NCI-H2196 treated with DMSO at 0.1 percent for 48 hours (cell line): ENCODE measurements around the gene PSMB8.
A peak's percentile ranks its signal among the peaks of the same experiment; 100 is the strongest.
"Not testable (repeated sequence)": the region's sequence is repeated elsewhere in the genome, so short reads cannot be mapped to it uniquely, and the experiment has no call there.

ENCODE experiments used
- DNase-seq: peaks from one replicate; lab custom pipeline; 2025; ENCODE audit not compliant: unreplicated experiment; lab: John Stamatoyannopoulos, UW

PSMB8 gene

DNA sequence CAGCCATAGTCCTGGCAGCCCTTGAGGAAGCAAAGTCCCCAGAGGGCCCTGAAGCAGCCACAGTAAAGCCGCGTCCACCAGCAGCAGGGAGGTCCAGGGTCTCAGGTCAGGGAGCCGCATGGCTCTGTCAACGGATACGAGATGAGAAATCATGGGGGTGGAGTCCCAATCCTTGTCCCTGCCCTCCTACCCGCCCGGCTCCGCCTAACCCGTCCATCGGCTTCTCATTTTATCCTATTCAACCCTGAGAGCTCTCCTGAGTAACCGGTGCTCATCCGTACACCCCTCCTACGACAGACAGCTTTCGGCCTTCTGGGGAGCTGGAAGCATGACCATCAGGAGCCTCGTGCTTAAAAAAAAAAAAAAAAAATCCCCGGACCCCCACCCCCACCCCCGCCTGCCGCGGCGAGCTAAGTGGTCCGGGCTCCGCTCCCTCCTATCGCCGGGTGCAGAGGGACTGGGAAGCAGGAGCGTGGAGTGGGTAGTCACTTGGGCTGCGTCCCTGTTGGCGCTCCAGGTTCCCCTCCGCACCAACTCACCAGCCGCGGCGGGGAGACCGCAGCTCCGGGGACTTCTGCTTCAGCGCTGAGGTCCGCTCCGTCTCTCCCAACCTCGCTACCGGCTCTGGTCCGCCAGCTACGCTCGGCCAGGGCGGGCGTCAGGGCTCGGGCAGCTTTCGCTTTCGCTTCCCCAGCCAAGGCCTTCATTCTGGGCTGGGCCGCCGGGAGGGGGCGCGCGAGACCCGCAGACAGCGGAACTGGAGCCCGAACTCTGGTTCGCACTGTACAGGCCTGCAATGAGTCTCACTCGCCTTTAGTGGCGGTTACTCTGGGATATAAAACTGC lies 5.5 kb downstream of the PSMB8 start, which contains the start of gene TAP2:
Gene TAP2 (minus strand): TSS at position 626 of the 845 bp plus-strand sequence. CDS start 506 bp downstream, at position 120.
- peak; percentile 86 for DNase-seq

DNA sequence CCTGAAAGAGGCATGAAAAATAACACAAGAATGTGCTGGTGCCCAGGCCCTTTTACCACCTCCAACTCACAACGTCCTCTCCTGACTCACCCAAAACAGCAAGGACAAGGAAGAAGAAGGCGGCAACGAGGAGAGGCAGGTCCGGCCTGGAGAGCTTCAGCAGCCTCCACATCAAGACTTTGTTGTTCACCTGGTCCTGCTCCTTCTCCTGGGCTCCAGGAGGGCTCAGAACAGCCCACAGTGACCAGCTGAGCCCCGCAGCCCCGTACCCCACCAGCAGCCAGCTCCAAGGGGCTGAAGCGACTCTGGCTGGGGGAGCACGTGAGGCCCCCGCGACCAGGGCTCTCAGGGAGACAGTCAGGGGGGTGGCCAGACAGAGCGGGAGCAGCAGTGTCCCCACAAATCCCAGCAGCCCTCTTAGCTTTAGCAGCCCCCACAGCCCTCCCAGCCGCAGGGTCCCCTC lies 6.2 kb downstream of the PSMB8 start:
- DNase-seq, result no peak

DNA sequence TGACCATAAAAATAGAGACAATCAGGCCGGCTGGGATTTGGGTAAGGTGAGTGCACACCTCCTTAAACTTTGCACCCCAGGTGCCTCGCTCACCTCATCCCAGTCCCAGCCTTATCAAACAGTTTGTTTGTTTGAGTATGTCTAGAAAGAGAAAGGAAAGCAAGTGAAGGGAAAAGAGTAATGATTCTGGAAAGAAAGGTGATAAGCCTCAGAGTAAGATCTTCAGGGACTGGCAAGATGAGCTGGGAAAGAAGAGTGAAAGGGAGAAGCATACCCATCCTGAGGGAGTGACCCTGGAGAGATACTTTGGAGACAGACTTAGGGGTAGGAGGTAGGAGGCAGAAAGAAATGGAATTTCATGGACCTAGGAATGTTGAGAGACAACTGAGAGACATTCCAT lies 7.0 kb downstream of the PSMB8 start:
- DNase-seq, result no peak

DNA sequence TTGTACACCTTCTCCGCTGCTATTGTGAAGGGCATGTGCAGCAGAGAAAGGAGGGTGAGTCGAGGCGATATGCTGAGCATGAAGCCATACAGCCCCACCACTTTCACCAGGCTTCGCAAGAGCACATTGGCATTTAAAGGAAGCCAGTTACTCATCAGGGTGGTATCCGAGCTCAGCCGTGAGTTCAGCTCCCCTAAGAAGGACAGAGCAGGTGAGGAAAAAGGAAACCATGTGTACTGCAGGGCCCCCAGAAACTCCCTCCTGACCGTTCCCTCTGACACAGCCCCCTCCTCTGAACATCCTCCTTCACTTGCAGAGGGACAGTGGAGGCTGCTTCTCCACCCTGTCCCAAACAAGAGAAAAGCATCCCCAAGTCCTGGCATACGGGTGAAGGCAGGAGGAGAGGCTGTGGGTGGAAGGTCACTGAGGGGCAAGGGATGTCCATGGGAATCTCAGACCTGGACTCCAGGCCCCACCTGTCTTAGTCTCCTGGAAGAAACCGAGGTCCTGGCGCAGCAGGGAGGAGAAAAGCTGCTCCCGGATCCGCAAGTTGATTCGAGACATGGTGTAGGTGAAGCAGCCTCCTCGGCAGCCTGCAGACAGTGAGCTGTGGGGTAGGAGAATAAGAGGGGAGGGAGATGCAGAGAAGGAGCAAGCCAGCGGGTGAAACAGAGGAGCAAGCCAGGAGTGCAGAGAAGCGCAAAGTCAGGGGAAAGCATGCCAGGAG lies 8.5 kb downstream of the PSMB8 start:
- no peak for DNase-seq

DNA sequence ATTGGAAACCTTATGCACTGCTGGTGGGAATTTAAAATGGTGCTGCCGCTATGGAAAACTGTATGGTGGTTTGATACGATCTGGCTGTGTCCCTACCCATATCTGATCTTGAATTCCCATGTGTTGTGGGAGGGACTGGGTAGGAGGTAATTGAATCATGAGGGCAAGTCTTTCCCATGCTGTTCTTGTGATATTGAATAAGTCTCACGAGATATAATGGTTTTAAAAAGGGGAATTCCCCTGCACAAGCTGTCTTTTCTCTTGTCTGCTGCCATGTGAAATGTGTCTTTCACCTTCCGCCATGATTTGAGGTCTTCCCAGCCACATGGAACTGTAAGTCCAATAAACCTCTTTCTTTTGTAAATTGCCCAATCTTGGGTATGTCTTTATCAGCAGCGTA lies 10.2 kb downstream of the PSMB8 start:
- no peak for DNase-seq

DNA sequence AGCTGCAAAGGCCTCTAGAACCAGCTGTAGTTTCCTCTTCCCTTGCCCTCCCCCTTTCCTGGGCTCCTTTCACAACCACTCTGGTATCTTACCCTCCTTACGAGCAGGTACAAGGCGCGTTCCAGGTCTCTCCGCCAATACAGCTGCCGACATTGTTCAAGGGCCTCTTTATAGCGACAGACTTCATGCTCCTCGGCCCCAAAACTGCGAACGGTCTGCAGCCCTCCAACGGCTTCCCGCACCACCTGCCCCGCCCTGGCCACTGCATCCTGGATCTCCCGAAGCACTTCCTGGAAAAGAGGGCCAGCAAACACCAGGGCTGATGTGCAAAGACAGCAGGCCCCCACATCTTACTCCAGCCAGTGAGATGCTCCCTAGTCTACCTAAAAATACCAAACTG lies 11.3 kb downstream of the PSMB8 start:
- DNase-seq, result no peak

DNA sequence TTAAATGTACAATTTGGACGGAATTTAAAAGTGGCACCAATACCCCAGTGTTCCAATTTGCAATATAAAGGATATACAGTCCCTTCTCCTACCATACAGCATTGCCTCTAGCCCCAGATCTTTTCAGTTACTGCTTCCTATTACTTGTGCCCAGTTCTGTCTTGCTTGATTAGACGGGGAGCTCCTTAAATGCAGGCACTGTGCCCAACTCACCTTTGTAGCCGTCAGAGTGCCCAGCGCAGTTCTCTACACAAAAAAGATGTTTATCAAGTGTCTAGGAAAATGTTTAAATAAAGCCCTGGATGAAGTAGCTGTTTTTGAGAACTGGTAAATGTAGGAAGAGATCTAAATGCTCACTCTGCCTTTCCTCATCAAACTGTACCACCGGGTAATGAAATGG lies 12.9 kb downstream of the PSMB8 start:
- DNase-seq, result no peak

DNA sequence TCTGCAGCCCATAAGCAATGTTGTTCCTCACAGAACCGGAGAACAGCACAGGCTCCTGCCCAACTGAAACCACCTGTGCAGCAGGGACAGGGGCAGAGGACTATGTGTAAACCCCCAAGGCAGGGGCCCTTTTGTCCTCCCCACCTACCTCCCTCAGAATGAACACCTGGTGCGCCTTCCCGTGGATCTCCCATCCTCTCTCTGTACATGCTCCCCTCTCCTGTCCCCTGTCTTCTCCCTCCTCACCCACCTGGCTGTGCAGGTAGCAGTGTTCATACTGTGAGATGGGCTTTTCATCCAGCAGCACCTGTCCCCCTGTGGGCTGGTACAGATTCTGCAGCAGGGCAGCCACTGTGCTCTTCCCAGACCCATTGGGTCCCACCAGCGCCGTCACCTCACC lies 13.8 kb downstream of the PSMB8 start:
- no peak for DNase-seq

DNA sequence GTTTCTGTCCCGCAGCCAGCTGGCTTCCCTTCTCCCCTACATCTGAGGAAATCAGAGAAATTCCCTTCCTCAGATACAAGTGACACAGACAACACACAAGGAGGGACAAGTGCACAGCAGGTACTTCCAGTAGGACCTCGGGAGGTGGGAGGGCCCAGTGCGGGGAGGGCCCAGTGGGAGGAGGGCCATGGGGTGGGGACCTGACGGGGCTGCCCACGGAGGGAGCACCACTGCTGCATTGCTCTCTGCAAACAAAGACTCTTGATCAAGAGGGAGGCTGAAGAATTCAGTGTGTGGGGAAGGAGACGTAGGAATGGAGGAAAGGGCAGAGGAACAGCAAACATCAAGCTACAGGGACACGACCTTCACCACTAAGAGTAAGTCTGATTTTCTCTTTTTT lies 14.4 kb downstream of the PSMB8 start:
- DNase-seq, result no peak

DNA sequence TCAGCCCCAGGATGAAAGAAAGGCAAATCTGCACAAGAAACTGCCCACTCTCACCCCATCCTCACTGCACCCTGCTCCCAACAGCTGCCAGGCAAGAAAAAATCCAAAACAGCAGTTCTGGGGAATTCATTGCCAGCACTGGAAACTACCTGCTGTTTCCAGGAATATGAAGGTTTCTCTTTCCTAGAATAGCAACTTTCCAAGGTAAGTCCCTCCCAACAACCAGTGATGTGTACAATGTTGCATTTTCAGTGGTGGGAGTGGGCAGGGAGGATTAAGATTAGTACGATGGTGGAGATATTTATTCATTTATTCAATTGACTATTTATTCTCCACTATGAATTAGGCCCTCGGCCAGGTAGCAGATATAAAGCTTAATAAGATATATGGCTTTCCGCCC lies 16.8 kb downstream of the PSMB8 start:
- DNase-seq, result no peak

DNA sequence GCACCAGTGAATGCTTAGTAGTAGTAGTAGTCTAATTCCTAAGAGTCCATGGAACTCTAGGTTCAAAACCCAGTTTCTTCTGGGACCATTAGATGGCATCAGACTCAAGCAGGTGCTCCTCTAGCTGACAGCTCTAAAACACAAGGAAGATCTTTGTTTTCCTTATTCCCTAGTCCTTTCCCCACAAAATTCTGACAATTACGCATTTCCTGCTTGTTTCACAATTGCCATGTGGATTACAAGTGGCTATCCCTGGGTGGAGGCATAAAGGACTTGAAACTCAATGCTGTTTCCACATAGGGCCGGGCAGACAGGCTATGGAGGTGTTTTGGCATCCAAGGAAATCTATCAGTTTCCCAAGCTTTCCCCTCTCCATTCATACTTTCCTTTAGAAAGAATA lies 17.9 kb downstream of the PSMB8 start:
- DNase-seq, result no peak

DNA sequence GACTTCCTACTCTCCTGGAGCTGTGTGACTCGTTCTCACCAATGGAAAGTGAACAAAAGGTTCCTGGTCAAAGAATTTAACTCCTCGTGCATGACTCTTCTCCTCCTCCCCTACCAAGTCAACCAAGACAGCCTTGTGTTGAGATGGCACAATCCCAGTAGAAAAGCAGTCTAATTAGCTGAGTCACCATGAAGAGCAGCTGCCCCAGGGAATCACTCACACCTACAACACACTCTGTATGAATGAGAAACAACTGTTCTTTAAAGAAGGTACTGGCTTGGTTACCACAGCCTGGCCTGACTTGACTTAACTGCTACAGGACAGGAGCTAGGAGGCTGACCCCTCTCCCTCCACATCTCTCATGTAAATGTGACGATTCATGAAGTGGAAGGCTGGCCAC lies 24.1 kb downstream of the PSMB8 start:
- DNase-seq, result no peak

DNA sequence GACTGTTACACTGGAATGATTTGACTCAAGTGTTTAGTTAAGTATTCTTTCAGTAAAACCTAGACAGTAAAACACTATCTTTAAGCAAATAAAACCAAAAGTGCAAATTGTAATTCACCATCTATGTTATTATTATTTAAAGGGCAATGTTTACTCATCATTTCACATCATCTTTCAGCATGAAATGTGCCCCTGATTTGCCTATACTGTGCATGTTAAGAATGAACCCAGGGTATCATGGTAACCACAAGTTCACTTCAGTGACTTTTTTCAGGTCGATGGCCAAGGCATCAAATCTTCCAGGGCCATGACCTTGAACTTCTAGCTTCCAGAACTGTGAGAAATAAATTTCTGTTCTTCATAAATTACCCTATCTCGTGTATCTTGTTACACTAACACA lies 25.0 kb downstream of the PSMB8 start:
- no peak for DNase-seq

DNA sequence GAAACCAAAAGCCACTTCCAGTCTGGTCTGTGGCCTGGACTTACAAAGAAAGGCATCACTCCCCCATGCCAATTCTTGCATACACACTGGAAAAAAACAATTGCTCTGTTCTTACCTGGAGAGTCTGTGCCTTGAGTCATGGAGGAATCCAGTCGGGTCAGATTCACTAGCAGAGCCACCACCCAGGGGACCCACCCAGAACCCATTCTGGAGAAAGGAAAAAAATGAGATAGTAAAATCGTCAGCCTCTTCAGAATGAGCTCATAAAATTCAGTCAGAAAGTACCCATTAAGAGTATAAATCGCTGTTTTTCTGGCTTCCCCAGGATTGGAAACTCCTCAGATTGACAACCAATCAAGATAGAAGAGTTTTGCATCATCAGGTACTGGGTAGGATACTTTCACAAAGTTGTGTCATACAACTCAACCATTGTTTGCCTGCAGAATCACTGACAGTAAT lies 27.1 kb downstream of the PSMB8 start, which contains the start of gene HLA-DOB:
Gene HLA-DOB (minus strand): TSS at position 257 of the 459 bp plus-strand sequence. CDS start 51 bp downstream, at position 206.
- no peak for DNase-seq

DNA sequence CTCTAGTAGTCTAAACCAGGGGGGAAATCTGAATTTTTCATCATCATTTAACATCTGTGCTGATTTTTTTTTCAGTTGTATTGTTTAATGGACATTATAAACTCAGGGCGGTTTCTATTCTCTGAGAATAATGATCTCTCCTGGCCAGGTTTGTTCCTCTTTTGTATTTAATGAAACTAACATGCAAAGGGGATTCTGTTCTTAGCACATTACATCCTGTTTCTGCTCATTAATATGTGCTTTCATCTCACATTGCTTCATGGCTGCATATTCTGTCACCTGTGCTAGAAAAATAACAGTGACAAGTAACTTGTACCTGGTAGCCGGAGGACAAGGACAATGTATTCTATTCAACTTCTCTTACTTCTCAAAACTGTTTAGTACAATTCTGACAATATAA lies 27.9 kb downstream of the PSMB8 start:
- no peak for DNase-seq

DNA sequence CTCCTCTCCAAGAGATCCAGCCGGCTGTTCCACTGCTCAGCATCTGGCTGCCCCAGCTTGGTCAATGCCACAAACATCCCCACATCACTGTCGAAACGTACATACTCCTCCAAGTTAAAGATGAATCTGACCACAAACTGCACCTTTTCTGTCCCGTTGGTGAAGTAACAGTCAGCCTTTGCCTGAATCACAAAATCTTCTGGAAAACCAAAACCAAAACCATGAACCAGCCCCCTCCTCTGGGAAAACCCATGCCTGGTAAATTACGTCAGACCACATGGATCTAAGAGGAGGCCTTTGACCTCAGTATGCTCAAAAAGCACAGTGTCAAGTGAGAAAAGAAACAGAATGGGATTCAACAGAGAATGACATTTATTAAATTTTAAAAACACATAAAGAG lies 28.7 kb downstream of the PSMB8 start:
- DNase-seq, result no peak

DNA sequence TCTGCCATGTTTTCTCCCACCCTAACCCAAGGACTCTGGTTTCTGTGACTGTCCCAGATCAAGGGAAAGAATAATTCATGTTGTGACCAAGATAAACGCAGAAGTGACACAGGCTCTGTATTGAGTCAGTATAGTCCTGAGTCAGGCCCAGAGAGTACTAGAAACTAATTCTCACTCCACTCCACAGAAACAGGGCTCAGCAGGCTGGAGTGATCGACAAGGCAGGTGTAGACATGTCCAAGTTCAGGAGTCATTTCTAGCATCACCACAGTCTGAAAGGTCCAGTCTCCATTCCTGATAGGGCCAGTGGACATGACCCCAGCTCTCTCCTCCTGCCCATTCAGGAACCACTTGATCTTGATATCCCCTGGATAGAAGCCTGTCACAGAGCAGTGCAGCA lies 29.7 kb downstream of the PSMB8 start:
- no peak for DNase-seq

DNA sequence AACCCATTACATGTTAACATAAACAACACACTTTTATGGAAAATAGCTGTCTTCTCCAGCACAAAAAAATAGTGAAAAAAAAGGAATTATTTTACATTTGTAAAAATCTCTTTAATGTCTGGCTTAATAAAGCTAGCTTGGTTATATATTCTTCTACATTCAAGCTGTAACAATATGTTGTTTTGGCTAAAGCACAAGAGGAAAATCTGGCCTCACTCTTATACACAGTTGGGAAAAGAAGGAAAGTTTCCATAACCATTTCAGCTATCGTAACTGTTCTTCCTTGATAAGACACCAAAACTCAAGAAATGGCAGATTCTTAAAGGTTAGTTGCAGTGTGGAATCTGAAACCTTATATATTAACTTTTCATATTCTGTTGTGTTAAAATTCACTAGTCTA lies 34.7 kb downstream of the PSMB8 start:
- no peak for DNase-seq

DNA sequence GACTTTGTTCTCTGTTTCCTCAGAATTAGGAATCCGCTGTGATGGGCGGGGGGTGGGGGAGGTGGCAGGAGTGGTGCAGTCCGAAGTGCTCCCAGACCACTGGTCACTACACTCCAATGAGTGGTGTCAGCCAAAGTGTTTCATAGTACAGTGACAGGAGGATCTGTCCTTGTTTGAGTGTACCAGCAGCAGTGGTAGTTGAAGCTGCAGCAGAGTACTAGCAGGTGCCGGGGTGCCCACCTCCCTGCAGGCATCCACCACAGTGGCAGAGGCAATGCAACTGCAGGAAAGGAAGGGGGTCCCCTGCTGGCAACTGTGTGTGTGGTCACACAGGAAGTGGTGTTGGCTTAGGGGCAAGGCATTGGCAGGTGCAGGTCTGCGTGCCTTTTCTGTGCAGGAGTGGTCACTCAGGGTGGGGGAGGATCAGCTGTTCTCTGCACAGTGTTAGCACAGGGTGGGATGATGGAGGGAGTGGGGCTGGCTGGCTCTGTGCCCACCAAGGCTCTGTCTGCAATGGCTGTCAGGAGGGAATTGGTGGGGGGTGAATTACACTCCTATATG lies 36.7 kb downstream of the PSMB8 start:
- no peak for DNase-seq

DNA sequence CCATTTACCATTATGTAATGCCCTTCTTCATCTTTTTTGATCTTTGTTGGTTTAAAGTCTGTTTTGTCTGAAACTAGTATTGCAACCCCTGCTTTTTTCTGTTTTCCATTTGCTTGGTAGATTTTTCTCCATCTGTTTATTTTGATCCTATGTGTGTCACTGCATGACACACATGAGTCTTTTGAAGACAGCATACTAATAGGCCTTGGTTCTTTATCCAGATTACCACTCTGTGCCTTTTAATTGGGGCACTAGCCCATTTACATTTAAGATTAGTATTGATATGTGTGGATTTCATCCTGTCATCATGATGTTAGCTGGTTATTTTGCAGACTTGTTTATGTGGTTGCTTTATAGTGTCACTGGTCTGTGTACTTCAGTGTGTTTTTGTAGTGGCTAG lies 38.4 kb downstream of the PSMB8 start:
- DNase-seq, result not testable (repeated sequence)

DNA sequence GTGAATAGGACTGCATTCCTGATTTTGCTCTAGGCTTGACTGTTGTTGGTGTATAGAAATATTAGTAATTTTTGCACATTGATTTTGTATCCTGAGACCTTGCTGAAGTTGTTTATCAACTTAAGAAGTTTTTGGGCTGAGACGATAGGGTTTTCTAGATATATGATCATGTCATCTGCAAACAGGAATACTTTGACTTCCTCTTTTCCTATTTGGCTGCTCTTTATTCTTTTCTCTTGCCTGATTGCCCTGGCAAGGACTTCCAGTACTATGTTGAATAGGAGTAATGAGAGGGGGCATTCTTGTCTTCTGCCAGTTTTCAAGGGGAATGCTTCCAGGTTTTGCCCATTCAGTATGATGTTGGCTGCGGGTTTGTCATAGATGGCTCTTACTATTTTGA lies 40.4 kb downstream of the PSMB8 start:
- no peak for DNase-seq

DNA sequence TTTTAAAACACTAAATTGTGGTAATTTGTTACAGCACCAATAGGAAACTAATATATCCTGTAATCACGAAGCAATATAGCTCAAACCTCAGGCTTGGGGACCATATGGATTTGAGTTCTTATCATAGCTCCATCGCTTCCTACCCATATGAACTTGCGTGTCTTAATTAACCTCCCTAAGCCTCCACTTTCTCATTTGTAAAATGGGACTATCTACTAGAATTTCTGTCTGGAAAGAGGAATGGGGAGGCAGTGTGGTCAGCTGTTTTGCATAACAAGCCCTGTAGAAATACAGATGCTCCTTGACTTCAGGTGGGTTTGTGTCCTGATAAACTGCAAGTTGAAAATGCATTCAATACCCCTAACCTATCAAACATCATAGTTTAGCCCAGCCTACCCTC lies 44.1 kb downstream of the PSMB8 start:
- no peak for DNase-seq
